ENCODE data around the gene IQCE.
"Not testable (repeated sequence)": the region's sequence is repeated elsewhere in the genome, so short reads cannot be mapped to it uniquely, and the experiment has no call there.

IQCE gene

DNA sequence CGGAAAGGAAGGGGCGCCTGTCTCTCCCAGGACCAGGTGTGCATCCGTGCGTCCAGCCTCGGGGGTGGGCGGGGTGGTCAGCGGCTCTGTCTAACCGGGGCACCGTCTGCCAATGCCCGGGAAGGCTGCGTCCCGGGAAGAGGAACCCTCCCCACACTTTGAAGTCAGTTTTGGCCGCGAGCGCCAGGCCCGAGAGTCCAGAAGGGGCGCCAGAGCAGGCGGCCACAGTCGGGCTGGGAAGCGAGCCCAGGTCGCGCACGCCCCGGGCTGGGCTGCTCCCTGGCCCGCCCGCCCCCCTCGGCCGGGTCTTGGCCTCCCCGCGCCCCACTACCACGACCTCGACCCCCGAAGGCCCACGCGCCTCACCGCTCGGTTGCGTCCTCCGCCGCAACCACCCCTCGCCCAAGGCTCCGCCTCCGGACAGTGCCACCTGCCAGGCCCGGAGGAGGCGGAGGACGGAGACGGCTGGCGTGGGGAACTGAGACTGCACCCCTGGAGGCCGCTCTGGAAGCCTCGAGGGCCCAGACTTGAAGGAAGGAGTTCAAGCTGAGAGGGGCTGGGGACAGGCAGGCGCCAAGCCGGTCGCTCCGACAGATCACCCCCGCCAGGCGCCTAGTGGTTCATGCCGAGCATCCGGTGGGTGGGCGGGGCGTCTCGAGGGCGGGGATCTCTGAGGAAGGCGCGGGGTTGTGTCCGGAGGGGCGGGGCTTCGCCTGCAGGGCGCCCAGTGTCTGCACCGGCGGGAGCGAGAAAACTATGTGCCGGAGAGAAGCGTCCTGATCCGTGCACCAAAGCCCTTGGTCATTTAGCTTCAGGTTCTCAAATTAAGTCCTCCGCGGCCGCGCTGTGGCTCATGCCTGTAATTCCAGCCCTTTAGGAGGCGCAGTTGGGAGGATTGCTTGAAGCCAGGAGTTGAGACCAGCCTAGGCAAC, 3.4 kb upstream of the IQCE start, which contains the start of gene BRAT1:
Gene BRAT1, minus strand, starts transcription at position 404 of the 932 bp plus-strand sequence. CDS start 1,093 bp downstream, outside the sequence.
- DNase-seq = peak; percentile 91

DNA sequence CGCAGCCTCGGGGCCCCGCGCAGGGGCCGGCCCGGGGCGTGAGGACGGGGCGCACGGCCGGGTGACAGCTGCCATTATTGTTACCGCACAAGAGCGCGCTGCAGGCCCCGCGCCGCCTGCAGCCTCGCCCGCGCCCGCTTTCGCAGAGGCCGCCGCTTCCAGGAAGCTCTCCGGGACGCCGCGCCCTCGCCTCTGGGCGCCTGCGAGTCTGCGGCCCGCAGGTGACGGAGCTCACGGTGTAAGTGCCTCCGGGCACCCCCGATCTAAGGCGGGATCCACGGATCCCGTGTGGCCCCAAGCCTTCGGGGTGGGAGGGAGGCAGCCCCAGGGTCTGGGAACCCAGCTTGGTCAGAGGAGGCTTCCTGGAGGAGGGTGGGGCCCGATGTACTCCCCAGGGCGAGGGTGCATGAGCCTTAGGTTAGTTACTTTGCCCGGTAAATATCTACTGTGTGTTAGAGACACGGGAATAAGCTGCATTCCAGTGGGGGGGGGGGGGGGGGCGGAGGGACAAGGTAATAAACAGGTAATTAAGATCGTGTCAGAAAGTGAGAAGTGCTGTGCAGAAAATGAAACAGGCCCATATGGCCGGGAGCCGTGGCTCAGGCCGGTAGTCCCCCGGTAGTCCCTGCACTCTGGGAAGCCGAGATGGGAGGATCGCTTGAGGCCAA, 638 bp downstream of the IQCE start:
- no peak for DNase-seq

DNA sequence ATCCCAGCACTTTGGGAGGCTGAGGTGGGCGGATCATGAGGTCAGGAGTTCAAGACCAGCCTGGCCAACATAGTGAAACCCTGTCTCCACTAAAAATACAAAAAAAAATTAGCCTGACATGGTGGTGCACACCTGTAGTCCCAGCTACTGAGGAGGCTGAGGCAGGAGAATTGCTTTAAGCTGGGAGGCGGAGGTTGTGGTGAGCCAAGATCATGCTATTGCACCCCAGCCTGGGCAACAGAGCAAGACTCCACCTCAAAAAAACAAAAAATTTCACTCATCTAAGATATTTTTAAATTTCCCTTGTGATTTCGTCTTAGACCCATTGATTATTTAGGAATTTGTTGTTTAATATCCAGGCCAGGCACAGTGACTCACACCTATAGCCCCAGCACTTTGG, 5.2 kb downstream of the IQCE start:
- DNase-seq = not testable (repeated sequence)

DNA sequence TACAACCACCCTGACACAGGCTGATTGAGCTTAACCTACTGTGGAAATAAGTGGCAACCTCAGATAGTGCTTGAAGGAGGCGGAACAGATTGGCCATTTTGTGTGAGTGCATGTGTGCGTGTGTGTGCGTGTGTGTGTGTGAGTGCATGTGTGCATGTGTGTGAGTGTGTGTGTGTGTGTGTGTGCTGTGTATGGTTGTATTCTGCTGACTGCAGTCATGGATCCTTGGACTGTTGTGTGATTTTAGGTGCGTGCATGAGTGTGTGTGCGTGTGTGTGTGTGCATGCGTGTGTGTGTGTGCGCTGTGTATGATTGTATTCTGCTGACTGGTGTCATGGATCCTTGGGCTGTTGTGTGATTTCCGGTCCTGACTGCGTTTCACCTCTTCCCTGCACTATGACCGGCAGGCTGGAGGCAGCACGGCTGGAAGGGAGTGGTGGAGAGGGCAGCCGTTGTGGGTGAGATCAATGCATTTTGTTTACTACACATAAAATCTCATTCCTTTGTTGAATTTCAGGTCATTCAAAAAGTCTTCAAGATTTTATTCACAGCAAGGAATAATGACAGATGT, 6.3 kb downstream of the IQCE start:
- no peak for DNase-seq

GRCh38 chr7:2566348-2566889, 7.6 kb downstream of the IQCE start:
- no peak for DNase-seq

DNA sequence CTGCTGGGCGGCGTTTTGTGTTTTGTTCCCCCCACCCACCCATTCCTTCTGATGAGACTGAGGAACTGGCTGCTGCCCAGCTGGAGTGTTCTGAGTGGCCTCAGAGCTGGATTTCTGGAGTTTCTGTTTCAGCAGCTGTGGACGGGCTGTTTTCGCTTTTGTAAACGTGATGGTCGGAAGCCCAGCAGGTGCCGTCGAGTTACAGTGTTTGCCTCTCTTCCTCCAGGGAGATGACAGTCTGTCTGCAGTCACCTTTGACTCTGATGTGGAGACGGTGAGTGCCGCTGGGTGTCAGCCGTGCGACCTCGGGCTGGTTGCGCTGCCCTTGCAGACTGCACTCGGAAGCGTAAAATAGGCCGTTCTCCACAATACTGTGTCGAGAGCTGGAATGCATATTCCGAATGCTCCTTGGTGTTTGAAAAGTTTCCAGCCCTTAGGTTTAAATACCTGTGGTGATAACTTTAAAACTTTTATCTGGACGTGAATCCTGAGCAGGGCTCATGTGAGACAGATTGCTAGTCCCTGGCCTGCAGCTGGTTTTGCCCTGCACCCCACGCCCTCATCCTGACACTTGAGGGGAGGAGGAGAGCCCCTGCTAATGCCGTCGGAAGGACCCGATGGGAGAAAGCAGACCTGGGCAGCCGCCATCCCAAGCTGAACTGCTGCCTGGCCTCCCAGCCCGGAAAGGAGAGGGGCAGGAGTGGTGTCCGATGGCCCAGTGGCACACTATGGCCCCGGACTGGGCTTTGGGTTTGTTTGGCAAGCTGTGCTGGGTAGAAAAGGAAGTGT, 8.3 kb downstream of the IQCE start:
- no peak for DNase-seq

- DNase-seq = no peak
Measured at GRCh38 chr7:2567679-2568278, 9.0 kb downstream of the IQCE start.

GRCh38 chr7:2568521-2569223, 9.9 kb downstream of the IQCE start:
- no peak for DNase-seq

DNA sequence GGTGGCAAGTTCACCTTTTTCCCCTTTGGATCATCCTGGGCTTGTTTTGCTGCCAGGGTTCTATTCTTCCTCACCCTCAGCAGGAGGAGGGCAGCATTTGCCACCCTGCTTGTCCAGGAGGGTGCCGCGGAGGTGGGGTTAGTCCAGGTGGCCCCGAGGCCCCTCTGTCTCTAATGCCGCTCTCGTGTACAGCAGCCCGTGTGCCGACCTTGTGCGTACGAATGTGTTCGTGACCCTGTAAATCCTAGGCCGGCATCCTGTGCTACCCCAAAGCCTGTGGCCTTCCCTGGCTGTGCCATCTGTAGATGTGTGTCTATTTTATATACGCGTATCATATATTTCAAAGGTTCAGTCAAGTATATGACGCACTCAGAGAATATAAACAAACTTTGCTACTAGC, 10.6 kb downstream of the IQCE start:
- no peak for DNase-seq

GRCh38 chr7:2570021-2570420, 11.2 kb downstream of the IQCE start:
- no peak for DNase-seq

DNA sequence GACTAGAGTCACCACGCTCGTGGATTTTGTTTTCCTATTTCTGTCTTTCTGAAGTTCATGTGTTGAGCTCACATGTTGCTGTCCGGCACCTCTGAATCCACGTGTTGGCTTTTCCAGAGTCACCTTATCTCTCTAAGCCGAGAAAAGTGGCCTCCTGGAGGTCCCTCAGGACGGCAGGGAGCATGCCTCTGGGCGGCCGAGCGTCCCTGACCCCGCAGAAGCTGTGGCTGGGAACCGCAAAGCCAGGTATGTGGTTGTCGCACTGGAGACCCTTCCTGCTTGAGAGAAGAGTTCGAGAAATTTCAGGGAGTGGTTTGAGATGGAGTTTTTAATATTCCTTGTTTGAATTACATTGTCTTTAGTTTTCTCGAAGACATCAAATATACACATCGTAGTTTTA, 12.6 kb downstream of the IQCE start:
- no peak for DNase-seq

- no peak for DNase-seq
Measured at GRCh38 chr7:2572101-2572842, 13.5 kb downstream of the IQCE start.

DNA sequence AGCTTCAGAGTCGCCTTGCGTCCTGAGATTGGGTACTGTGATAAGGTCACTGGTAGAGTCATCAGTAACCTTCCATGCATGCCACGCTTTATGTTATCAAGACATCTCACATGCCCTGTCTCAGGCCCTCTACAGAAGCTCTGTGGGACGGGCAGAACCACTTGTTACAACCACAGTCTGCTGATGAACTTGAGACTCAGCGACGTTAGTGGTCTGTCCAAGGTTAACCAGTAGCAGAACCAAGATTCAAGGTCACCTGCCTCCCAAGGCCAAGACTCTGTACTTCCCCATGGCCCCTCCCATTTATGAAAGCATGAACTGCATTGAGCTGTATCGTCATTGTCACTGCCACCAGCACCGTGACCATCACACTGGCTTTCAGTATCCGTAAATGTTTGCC, 15.0 kb downstream of the IQCE start:
- DNase-seq = no peak

- DNase-seq = no peak
Measured at GRCh38 chr7:2575046-2575732, 16.4 kb downstream of the IQCE start.

- no peak for DNase-seq
Measured at GRCh38 chr7:2575733-2576340, 17.1 kb downstream of the IQCE start.

GRCh38 chr7:2576742-2577491, 18.1 kb downstream of the IQCE start:
- DNase-seq = no peak

DNA sequence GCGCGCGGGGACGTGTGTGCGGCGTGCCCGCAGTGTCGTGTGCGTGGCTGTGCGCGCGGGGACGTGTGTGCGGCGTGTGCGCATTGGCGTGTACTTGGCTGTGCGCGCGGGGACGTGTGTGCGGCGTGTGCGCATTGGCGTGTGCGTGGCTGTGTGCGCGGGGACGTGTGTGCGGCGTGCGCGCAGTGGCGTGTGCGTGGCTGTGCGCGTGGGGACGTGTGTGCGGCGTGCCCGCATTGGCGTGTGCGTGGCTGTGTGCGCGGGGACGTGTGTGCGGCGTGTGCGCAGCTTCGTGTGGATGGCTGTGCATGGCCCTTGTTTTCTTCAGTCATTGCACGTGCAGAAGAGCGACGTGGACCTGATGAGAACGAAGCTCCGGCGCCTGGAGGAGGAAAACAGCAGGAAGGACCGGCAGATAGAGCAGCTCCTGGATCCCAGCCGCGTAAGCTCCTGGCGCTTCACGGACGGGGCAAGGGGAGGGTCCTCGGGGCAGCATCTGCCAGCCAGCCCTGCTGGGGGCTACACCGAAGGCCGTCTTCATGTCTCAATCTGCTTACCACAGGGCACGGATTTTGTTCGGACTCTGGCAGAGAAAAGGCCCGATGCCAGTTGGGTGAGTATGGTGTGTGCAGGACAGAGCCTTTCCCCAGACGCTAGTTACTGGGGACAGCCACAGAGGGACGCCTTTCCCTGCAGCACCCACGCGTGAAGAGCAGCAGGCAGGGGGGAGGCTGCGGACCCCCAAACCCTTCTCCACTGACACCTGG, 19.3 kb downstream of the IQCE start:
- no peak for DNase-seq

DNA sequence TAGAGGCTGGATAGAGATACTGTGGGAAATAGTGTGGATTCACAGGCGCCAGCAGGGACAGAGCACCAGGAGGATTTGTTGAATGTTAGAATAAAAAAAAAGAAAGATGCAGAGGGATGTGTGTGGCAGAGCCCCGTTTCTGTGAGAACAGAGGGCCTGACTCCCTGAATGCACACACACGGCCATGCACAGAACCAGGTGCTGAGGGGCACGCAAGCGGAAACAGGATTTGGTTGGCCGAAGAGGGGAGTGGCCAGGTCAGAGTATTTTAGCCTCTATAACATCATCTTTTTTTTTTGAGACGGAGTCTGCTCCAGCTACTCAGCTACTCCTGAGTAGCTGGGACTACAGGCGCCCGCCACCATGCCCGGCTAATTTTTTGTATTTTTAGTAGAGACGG, 21.9 kb downstream of the IQCE start:
- no peak for DNase-seq
